ENCODE results near the gene HYAL4.

Gene HYAL4

GRCh38 chr7:123916240-123916724 is 71.3 kb downstream of the HYAL4 start:
- no peak for DNase-seq (ENCODE audit: low read depth)

- DNase-seq (ENCODE audit: low read depth) = no peak
Measured at GRCh38 chr7:123917878-123918277, 72.9 kb downstream of the HYAL4 start.

- DNase-seq (ENCODE audit: low read depth) = no peak
Measured at GRCh38 chr7:123918309-123918708, 73.3 kb downstream of the HYAL4 start.

GRCh38 chr7:123923599-123923998 is 78.6 kb downstream of the HYAL4 start:
- DNase-seq (ENCODE audit: low read depth) = no peak

- no peak for DNase-seq (ENCODE audit: low read depth)
Measured at GRCh38 chr7:123924941-123925340, 80.0 kb downstream of the HYAL4 start, which contains the start of gene SPAM1. SPAM1 (plus strand) TSS chr7:123925241; CDS start chr7:123953571, 28,330 bp downstream.

Data from fibroblast of gingiva (primary cell).